Middle frontal gyrus (tissue), 1 donor: ENCODE data around the gene POLR2F.

Experiments used
- DNase-seq: peaks from one replicate; pipeline ENCODE4 v3.0.0-alpha.2; 2015; ENCODE audit warnings: low spot score; ENCODE audit errors: extremely low spot score

The POLR2F gene

GRCh38 chr22:37982151-37982785 is 28.8 kb downstream of the POLR2F start:
- DNase-seq = no peak

GRCh38 chr22:37982938-37983859 is 29.7 kb downstream of the POLR2F start:
- DNase-seq = no peak

- DNase-seq = no peak
These were observed 30.6 kb downstream of the POLR2F start, which contains the start of gene SOX10 for GRCh38 chr22:37983860-37984791. TSS of gene SOX10 (minus strand) at chr22:37984555. CDS start at chr22:37983784, 771 bp downstream.

- DNase-seq = no peak
These were observed 31.6 kb downstream of the POLR2F start for GRCh38 chr22:37985050-37985585.

- DNase-seq = no peak
These were observed 32.3 kb downstream of the POLR2F start for GRCh38 chr22:37985751-37986281.

- no peak for DNase-seq
These were observed 32.9 kb downstream of the POLR2F start for GRCh38 chr22:37986371-37986770.

- no peak for DNase-seq
These were observed 35.9 kb downstream of the POLR2F start for GRCh38 chr22:37989146-37990045.

GRCh38 chr22:37990301-37990700 is 36.8 kb downstream of the POLR2F start:
- no peak for DNase-seq

- DNase-seq = no peak
These were observed 37.4 kb downstream of the POLR2F start for GRCh38 chr22:37990862-37991261.

- DNase-seq = no peak
These were observed 38.4 kb downstream of the POLR2F start for GRCh38 chr22:37991731-37992442.

GRCh38 chr22:37994049-37994448 is 40.5 kb downstream of the POLR2F start:
- no peak for DNase-seq

- no peak for DNase-seq
These were observed 41.5 kb downstream of the POLR2F start for GRCh38 chr22:37994982-37995381.

GRCh38 chr22:37995460-37995859 is 42.0 kb downstream of the POLR2F start:
- no peak for DNase-seq

- no peak for DNase-seq
These were observed 42.6 kb downstream of the POLR2F start for GRCh38 chr22:37996079-37996478.

- no peak for DNase-seq
These were observed 43.2 kb downstream of the POLR2F start for GRCh38 chr22:37996515-37997246.

GRCh38 chr22:37998543-37998942 is 45.0 kb downstream of the POLR2F start:
- DNase-seq = no peak

GRCh38 chr22:37999236-37999635 is 45.7 kb downstream of the POLR2F start:
- no peak for DNase-seq

GRCh38 chr22:37999640-38000272 is 46.3 kb downstream of the POLR2F start:
- no peak for DNase-seq
